Hematopoietic multipotent progenitor cell treated with erythropoietin and hydrocortisone succinate and interleukin-3 and kit ligand, for 17 days (in vitro differentiated cells): ENCODE measurements around the gene ATP10A.

ENCODE experiments used
- DNase-seq: peaks from one replicate; pipeline ENCODE4 v3.0.0-alpha.2; 2015; ENCODE audit warnings: low spot score

Gene ATP10A

DNA sequence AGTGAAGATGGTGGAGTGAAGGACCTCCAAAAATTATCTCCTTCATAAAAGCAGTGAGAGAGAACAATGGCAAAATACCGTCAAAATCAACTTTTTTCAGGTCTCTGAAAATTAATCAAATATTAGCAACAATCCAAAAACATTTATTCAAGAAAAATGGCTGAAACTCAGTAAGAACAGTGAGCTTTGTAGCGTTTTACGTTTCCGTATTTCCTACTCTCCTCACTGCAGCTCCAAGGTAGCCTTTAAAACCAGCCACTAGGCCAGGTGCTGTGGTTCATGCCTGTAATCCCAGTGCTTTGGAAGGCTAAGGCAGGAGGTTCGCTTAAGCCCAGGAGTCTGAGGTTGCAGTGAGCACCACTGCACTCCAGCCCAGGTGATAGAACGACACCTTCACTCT, 38.5 kb downstream of the ATP10A start:
- DNase-seq = no peak

- no peak for DNase-seq
Measured at GRCh38 chr15:25812845-25813244, 50.3 kb downstream of the ATP10A start.

- DNase-seq = no peak
Measured at GRCh38 chr15:25812073-25812472, 51.1 kb downstream of the ATP10A start.

- DNase-seq = no peak
Measured at GRCh38 chr15:25811481-25811906, 51.6 kb downstream of the ATP10A start.

- DNase-seq = no peak
Measured at GRCh38 chr15:25810631-25811091, 52.5 kb downstream of the ATP10A start.

- no peak for DNase-seq
Measured at GRCh38 chr15:25810154-25810553, 53.0 kb downstream of the ATP10A start.

DNA sequence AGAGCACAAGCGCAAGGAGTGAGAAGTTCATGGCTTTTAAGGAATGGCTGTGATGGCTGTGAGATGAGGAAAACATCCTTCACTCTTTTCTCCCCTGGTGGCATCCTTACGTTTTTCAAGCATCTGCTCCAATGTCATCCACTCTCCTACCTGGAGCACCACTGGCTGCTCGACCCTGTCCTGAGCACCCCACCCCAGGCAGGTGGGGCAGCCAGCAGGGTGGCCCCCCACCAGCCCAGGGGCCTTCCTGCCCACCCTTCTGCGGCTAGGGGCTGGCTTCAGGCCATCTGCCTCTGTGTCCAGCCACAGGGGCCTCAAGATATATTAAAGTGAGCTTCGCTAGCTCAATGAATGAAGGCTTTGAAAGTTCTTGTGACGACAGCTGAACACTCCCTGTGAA, 56.1 kb downstream of the ATP10A start:
- no peak for DNase-seq

DNA sequence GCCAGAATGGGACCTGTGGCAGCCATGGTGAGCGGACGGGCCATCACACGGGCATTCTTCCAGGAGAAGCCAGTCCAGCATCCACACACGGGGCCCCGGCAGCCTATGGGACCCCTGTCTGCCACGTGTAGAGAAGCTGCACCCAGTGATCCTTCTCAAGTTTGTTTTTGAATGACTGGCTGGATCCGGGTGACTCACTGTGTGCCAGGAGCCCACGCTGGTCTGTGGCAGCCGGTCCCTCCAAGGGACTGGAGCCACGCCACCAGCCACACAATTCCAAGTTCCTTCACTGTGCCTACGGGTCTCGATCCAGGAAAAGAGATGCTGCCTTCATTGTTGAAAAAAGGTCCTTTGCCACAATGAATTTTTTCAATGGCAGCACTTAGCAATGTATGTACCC, 58.1 kb downstream of the ATP10A start:
- DNase-seq = no peak

GRCh38 chr15:25804451-25804850, 58.7 kb downstream of the ATP10A start:
- DNase-seq = no peak

DNA sequence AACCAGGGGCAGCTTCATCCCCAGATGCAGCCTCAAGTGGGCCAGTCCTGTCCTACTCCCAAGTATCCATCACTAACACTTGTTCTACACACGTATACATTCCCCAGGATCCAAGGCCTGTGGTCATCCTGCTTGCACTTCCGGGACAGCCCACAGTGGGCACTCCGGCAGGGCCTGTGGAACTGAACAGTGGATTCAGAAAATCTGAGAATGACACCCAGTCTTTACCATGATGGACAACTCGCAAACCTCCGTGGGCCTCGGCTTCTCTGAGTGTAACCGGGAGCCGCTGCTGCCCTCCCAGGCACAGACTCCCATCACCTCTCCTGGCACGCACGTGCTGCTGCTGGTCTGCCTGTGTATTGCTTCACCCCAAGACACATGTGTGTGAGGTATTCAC, 59.6 kb downstream of the ATP10A start:
- no peak for DNase-seq

GRCh38 chr15:25803036-25803435, 60.1 kb downstream of the ATP10A start:
- no peak for DNase-seq

- no peak for DNase-seq
Measured at GRCh38 chr15:25802285-25802830, 60.8 kb downstream of the ATP10A start.

- DNase-seq = no peak
Measured at GRCh38 chr15:25801586-25802284, 61.4 kb downstream of the ATP10A start.

- no peak for DNase-seq
Measured at GRCh38 chr15:25800761-25801515, 62.2 kb downstream of the ATP10A start.

GRCh38 chr15:25799906-25800700, 63.0 kb downstream of the ATP10A start:
- DNase-seq = no peak

- DNase-seq = no peak
Measured at GRCh38 chr15:25797936-25798901, 64.9 kb downstream of the ATP10A start.

DNA sequence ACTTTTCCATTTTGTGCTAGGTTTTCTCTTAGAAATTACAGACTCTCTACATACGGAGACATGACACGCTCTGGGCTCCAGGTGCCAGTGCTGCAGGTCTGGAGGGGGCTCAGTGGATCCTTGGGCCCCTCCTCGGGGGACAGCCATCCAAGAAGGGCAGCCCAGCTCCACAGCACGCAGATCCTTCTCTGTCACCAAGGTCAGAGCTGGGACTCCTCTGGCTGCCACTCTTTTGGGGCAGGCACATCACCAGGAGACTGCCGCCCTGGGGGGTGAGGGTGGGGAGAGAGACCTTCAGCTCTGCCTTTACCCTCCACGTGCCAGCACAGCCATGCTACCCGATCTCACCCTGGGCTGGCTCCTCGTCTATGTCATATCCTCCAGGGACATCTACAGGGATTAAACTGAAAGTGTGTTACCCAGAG, 65.6 kb downstream of the ATP10A start:
- no peak for DNase-seq

DNA sequence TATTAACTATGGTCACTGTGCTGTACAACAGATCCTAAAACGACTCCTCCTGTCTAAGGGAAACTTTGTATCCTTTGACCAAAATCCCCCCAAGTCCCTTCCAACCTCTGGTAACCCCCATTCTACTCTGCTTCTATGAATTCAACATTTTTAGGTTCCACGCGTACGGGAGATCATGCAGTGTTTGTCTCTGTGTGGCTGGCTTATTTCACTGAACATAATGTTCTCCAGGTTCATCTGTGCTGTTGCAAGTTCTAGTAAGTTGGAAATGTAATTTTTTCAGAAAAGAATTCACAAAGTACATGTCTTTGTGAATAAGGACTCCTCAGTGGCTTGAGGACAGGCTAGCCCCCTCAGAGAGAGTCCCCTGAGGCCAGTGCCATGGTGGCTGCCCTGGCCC, 66.1 kb downstream of the ATP10A start:
- no peak for DNase-seq

- DNase-seq = no peak
Measured at GRCh38 chr15:25796395-25796794, 66.7 kb downstream of the ATP10A start.

DNA sequence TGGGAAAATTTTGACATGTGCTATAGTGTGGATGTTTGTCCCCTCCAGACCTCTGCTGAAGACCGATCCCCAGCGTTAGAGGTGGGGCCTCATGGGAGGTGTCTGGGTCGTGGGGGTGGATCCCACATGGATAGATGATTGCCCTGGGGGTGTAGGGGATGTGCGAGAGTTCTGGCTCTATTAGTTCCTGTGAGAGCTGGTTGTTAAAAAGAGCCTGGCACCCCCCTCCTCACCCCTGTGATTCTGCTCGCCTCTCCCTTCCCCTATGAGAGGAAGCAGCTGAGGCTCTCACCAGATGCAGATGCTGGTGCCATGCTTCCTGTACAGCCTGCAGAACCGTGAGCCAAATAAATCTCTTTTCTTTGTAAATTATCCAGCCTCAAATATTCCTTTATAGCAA, 67.4 kb downstream of the ATP10A start:
- DNase-seq = no peak

DNA sequence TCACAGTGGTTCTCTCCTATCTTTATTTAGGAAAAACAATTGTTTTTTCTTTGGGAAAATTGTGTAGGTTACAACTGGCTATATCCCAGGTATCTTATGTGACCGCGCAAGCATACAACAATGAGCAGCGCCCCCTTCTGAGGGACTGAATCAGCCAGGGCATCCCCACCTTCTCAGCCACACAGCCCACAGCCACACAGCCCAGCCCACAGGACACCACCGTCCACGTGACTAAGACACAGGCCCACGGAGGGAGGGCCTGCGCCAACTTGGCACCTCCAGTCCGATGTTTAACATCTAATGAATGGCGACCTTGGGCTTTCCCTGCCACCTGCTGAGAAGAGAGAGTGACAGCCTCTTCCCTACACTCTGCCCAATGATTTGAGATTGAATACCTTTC, 68.1 kb downstream of the ATP10A start:
- no peak for DNase-seq
